NCI-H1436 treated with DMSO at 0.1 percent for 48 hours (cell line): ENCODE results near the gene TRABD2B.

Experiments
- DNase-seq: peaks from one replicate; lab custom pipeline; 2025; lab: John Stamatoyannopoulos, UW

Gene TRABD2B

GRCh38 chr1:47875831-47876586 is 121.2 kb downstream of the TRABD2B start:
- DNase-seq: no peak

- no peak for DNase-seq
Measured at GRCh38 chr1:47875036-47875435, 122.1 kb downstream of the TRABD2B start.

- no peak for DNase-seq
Measured at GRCh38 chr1:47873337-47873736, 123.8 kb downstream of the TRABD2B start.

DNA sequence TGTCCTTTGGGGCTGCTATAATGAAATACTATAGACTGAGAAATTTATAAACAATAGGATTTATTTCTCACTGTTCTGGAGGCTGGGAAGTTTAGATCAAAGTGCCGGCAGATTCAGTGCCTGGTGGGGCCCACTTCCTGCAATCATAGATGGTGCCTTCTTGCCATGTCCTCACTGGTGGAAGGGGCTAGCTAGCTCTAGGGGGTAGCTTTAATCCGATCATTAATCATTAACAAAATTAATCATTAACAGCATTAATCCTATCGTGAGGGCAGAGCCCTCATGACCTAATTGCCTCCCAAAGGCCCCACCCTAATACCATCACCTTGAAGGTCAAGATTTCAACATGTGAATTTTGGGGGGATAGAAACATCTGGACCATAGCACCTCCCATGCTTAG is 124.3 kb downstream of the TRABD2B start:
- no peak for DNase-seq

DNA sequence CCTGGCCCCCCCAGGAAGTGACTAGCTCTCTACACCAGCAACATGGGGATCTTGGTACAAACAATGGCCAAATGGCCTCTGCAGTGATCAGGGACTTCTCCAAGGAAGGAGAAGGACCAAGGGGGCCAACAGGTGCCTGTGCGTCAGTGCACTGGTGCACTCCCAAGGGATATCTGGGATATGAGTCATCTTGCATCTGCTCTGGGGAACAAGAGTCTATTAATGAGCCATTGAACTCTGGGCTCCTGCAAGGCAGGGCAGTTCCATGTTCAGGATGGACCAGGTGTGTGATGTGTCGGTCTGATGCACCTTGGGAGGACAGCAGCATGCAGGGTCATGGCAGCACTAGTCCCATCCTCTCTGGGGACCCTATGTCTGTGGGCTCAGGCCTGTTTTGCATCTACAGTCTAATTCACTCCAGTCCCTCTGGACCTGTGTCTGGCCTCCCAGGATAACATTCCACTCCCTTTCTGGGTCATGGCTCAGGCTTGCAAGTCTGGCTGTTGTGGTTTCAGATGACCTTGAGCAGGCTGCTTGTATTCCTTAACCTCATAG is 125.3 kb downstream of the TRABD2B start:
- no peak for DNase-seq

- no peak for DNase-seq
Measured at GRCh38 chr1:47870946-47871676, 126.1 kb downstream of the TRABD2B start.

DNA sequence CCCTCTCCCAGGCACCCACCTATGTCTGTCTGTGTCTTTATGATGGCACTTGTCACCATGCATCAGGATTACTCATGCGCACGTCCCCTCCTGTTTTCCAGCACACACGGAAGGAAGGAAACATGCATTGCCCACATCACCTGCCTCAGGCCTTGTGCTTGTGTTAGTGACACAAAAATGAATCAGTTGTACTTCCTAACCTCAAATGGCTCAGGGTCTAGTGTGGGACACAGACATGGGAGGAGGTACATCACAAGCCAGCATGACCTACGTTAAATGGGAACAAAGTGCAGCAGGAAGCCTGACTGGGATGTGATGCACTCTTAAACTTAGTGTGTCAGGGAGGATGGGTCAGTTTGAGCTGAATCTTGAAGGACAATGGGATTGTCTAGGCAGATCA is 126.7 kb downstream of the TRABD2B start:
- no peak for DNase-seq

DNA sequence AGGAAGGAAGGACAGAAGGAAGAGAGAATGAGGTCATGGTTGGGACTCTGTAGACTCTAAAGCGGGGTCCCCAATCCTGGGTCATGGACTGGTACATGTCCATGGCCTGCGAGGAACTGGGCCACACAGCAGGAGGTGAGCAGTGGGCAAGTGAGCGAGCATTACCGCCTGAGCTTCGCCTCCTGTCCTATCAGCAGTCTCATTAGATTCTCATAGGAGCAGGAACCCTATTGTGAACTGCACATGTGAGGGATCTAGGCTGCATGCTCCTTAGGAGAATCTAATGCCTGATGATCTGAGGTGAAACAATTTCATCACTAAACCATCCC is 128.9 kb downstream of the TRABD2B start:
- no peak for DNase-seq

GRCh38 chr1:47867438-47868347 is 129.5 kb downstream of the TRABD2B start:
- no peak for DNase-seq

- DNase-seq: no peak
Measured at GRCh38 chr1:47866601-47867437, 130.4 kb downstream of the TRABD2B start.

DNA sequence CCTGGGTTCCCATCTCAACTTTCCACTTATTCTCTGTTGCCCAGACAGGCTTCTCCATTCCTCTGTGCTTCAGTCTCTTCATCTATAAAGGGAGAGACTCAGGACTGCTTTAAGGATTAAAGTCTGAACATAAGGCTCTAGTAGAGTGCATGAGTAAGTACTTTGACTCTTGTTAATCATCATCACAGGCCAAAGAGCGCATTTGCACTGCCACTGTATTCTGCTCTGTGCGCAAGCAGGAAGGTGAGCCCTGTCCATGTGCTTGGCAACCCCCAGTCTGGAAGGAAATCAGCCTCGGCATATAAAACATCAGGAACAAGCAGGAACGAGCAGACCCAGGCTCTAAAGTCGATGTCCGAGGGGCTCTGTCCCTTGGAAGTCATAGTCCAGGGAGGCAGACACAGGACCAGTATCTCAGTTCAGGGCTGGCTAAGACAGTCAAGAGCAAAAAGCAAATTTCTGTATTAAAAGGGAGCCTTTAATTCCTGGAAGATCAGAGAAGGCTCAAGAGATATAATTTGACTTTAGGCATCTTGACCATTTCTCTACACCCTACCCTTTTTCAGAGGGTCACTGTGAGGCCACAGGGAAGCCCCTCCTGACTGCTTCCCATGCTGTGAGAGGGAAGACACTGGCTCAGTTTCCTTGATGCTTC is 131.2 kb downstream of the TRABD2B start:
- DNase-seq: no peak

GRCh38 chr1:47859092-47859743 is 138.0 kb downstream of the TRABD2B start:
- no peak for DNase-seq

GRCh38 chr1:47856996-47857395 is 140.2 kb downstream of the TRABD2B start:
- no peak for DNase-seq

DNA sequence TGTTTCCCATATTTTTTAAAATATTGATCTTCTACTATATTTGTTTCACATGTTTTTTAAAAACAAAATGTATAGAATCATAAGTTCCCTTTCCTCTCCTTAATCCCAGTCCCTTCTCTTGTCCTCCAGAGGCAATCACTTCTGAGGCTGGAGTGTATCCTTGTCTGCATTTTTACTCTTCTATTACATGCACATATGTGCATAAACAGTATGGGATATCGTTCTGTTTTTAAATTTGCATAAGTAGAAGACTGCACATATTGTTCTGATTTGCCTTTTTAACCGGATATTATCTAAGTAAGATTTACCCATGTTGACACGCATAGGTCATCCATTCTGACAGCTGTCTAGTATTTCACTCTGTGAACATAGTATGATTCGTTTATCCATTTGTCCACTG is 142.0 kb downstream of the TRABD2B start:
- DNase-seq: no peak

GRCh38 chr1:47854552-47855144 is 142.5 kb downstream of the TRABD2B start:
- no peak for DNase-seq

- no peak for DNase-seq
Measured at GRCh38 chr1:47853852-47854251, 143.3 kb downstream of the TRABD2B start.

- DNase-seq: no peak
Measured at GRCh38 chr1:47853059-47853458, 144.1 kb downstream of the TRABD2B start.

DNA sequence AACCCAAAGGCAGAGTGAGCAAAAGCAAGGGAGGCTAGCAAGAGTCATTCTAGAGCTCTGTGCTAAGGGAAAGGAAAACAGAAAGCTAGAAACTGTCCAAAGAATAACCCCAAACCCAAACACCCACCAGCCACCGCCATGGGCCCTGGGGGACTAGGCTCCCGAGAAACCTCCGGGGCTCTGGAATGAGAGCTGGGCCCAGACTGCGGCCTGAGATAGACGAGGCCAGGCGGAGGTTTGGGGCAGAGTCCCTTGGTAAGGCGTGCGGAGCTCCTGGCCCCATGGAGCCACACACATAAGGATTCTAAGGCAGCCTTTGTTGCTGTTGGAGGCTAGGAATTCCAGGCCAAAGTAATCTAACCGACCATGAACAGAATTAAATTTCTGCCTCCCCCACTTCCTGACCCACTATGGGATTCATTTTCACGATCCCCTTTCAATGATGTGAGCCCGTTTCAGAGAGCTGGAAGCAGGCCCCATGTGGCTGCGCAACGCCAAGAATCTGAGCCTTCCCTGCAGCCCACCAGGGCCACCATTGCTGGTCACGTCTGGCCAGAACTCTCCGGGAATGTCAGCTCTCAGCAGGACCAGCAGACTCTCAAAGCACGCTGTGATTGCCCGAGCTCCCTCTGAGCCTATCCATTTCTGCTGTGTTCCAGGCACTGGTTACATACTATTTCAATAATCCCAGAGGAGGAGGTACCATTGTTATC is 145.0 kb downstream of the TRABD2B start:
- no peak for DNase-seq

DNA sequence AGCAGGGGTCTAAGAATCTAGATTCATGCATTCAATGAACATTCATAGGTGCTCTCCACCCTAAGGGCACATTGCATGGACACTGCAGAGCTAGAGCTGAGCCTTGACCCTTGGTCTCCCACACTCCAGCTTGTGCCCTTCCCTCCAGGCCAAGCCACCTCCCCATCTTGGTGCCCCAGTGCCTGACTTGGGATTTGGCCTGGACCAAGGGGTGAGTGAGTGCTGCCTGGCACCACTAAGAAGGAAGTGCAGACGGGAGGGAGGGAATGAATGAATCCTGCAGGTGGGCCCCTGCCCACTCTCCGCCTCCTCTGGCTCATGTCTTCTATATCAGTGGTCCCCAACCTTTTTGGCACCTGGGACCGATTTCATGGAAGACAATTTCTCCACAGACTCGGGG is 146.7 kb downstream of the TRABD2B start:
- no peak for DNase-seq
